Type B pancreatic cell (in vitro differentiated cells): ENCODE results near the gene ATRN. TPM values are rescaled to one million over a fixed set of nuclear protein-coding genes. Genes with fewer than 3 reads are reported as not detected.

Source experiments
- DNase-seq: peaks from one replicate; pipeline ENCODE4 v3.0.0; 2021; ENCODE audit warnings: mixed read lengths; ENCODE audit not compliant: unreplicated experiment; ENCODE audit errors: extremely low spot score
- H3K27ac Mint-ChIP-seq: 2 replicates; pipeline ENCODE4 v1.8.0; 2021; ENCODE audit warnings: mild to moderate bottlenecking, mixed read lengths
- H3K27me3 Mint-ChIP-seq: 2 replicates; pipeline ENCODE4 v1.8.0; 2021; ENCODE audit warnings: mixed read lengths
- H3K36me3 Mint-ChIP-seq: 2 replicates; pipeline ENCODE4 v1.8.0; 2021; ENCODE audit warnings: mixed read lengths
- H3K4me1 Mint-ChIP-seq: one replicate; pipeline ENCODE4 v1.8.0; 2021; ENCODE audit warnings: mixed read lengths; ENCODE audit not compliant: unreplicated experiment
- H3K4me3 Mint-ChIP-seq: 2 replicates; pipeline ENCODE4 v1.8.0; 2021; ENCODE audit warnings: mild to moderate bottlenecking, mixed read lengths
- H3K9me3 Mint-ChIP-seq: 2 replicates; pipeline ENCODE4 v1.8.0; 2021; ENCODE audit warnings: mixed read lengths
- CTCF ChIP-seq: fragments of 200-600 bp; sonication (generic); conservative IDR thresholded peaks from 2 replicates; pipeline ENCODE4 v1.5.0; 2021; ENCODE audit warnings: antibody characterized with exemption, mild to moderate bottlenecking
- total RNA-seq: library from RNA; stranded (reverse); gene quantifications from 2 replicates; pipeline ENCODE4 v1.2.1, GENCODE V29; 2021; ENCODE audit warnings: low replicate concordance

ATRN gene
- total RNA-seq, 1 donor from 2014 or later = 36.9 TPM

GRCh38 chr20:3447321-3447720, 23.5 kb upstream of the ATRN start:
- no peak for TF ChIP-seq CTCF
- no peak for DNase-seq
- no peak overlapping the region for H3K27ac Mint-ChIP-seq
- H3K4me1 Mint-ChIP-seq = no peaks in the 10 kb centered on the region
- H3K9me3 Mint-ChIP-seq = peaks cover 9% of the 10 kb centered on the region
- H3K27me3 Mint-ChIP-seq = no peaks in the 10 kb centered on the region
- no peak overlapping the region for H3K4me3 Mint-ChIP-seq
- no peaks in the 10 kb centered on the region for H3K36me3 Mint-ChIP-seq

- no peaks in the 10 kb centered on the region for H3K36me3 Mint-ChIP-seq
- H3K4me3 Mint-ChIP-seq = no peak overlapping the region
- DNase-seq = no peak
- H3K27me3 Mint-ChIP-seq = no peaks in the 10 kb centered on the region
- H3K9me3 Mint-ChIP-seq = peaks cover 9% of the 10 kb centered on the region
- H3K27ac Mint-ChIP-seq = no peak overlapping the region
- no peaks in the 10 kb centered on the region for H3K4me1 Mint-ChIP-seq
- no peak for TF ChIP-seq CTCF
Observed at GRCh38 chr20:3449319-3449718, 21.5 kb upstream of the ATRN start.

GRCh38 chr20:3452136-3452535, 18.7 kb upstream of the ATRN start:
- Mint-ChIP-seq H3K27me3 (no peaks in the 10 kb centered on the region), H3K36me3 (no peaks in the 10 kb centered on the region), H3K4me3 (no peak overlapping the region), H3K9me3 (peaks cover 3% of the 10 kb centered on the region), H3K27ac (no peak overlapping the region), H3K4me1 (no peaks in the 10 kb centered on the region)
- DNase-seq = no peak
- TF ChIP-seq CTCF = no peak

- DNase-seq = no peak
- Mint-ChIP-seq H3K4me1 (no peaks in the 10 kb centered on the region), H3K27me3 (no peaks in the 10 kb centered on the region), H3K9me3 (no peaks in the 10 kb centered on the region), H3K27ac (no peak overlapping the region), H3K4me3 (no peak overlapping the region), H3K36me3 (no peaks in the 10 kb centered on the region)
- no peak for TF ChIP-seq CTCF
Observed at GRCh38 chr20:3452690-3453089, 18.1 kb upstream of the ATRN start.

GRCh38 chr20:3454831-3455230, 16.0 kb upstream of the ATRN start:
- Mint-ChIP-seq H3K4me3 (no peak overlapping the region), H3K4me1 (peaks cover 3% of the 10 kb centered on the region)
- no peak for DNase-seq

More at GRCh38 chr20:3454831-3455230, 16.0 kb upstream of the ATRN start:
- Mint-ChIP-seq H3K27ac (no peak overlapping the region), H3K36me3 (no peaks in the 10 kb centered on the region), H3K9me3 (no peaks in the 10 kb centered on the region), H3K27me3 (peaks cover 2% of the 10 kb centered on the region)
- no peak for TF ChIP-seq CTCF
